Liver (tissue), 3 donors: ENCODE measurements around the gene CENPF.

Experiments used
- CTCF ChIP-seq: fragments of 150-350 bp; IDR thresholded peaks from 2 replicates; pipeline ENCODE4 v1.5.1; 2017; ENCODE audit warnings: improper control_type of control experiment, low read depth, low read length; ENCODE audit not compliant: missing input control
- FOXA1 ChIP-seq: IDR thresholded peaks from 2 replicates; pipeline ENCODE4 v1.6.1; 2016; ENCODE audit warnings: antibody characterized with exemption
- GABPA ChIP-seq, 2 donors: IDR thresholded peaks in 1 of 2; conservative IDR thresholded peaks in 1 of 2; 2 replicates each; pipeline ENCODE4 v1.6.1; 2016; ENCODE audit warnings: antibody characterized with exemption in 2 of 2, mild to moderate bottlenecking in 1 of 2, moderate library complexity in 1 of 2
- JUND ChIP-seq, 2 donors: IDR thresholded peaks; 2 replicates each; pipeline ENCODE4 v1.6.1; 2016; ENCODE audit warnings: antibody characterized with exemption in 2 of 2
- MAX ChIP-seq: IDR thresholded peaks from 2 replicates; pipeline ENCODE4 v1.6.1; 2016; ENCODE audit warnings: antibody characterized with exemption
- RAD21 ChIP-seq, 2 donors: IDR thresholded peaks; 2 replicates each; pipeline ENCODE4 v1.6.1; 2016; ENCODE audit warnings: antibody characterized with exemption in 2 of 2, mild to moderate bottlenecking in 2 of 2
- REST ChIP-seq: IDR thresholded peaks from 2 replicates; pipeline ENCODE4 v1.6.1; 2016; ENCODE audit warnings: antibody characterized with exemption, mild to moderate bottlenecking
- RXRA ChIP-seq, 2 donors: IDR thresholded peaks; 2 replicates each; pipeline ENCODE4 v1.6.1; 2017 to 2018; ENCODE audit warnings: antibody characterized with exemption in 2 of 2, mild to moderate bottlenecking in 1 of 2
- SP1 ChIP-seq: IDR thresholded peaks from 2 replicates; pipeline ENCODE4 v1.6.1; 2018; ENCODE audit warnings: antibody characterized with exemption, mild to moderate bottlenecking
- TAF1 ChIP-seq: conservative IDR thresholded peaks from 2 replicates; pipeline ENCODE4 v1.6.1; 2016; ENCODE audit warnings: antibody characterized with exemption, mild to moderate bottlenecking
- TF ChIP-seq, protein P1 (sequence below): IDR thresholded peaks from 2 replicates; pipeline ENCODE4 v1.6.1; 2016; ENCODE audit warnings: antibody characterized with exemption
- donor health status: healthy.
- donor health status: healthy.

DNA sequence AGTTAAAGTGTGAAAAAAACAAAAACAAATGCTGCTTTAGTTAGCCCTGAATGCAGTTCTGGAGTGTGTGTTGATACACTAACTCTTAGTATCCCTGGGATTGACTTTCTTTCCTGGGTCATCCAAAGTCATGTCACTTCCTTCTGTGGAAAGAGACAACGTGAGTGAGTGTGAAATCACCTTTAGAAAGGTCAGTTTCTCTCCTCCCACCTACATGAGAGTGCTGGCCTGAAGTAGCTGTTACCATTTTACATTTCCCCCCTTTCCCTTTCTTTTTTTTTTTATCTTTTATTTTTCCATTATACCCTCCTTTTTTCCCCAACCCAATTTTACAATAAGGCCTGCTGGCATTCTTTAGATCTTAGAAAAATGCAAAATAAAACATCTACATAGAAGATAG is 55.2 kb downstream of the CENPF start:
- TF ChIP-seq MAX (no peak), CTCF (no peak), RXRA (IDR thresholded peaks at IDR 0.05) (no peak), REST (no peak), SP1 (no peak), RAD21 (IDR thresholded peaks at IDR 0.05) (no peak), JUND (IDR thresholded peaks at IDR 0.05) (no peak), GABPA (IDR thresholded peaks at IDR 0.05 in 1 of 2, conservative IDR thresholded peaks at IDR 0.05 in 1 of 2) (no peak), TAF1 (no peak), FOXA1 (no peak)
- TF ChIP-seq, protein P1, sequence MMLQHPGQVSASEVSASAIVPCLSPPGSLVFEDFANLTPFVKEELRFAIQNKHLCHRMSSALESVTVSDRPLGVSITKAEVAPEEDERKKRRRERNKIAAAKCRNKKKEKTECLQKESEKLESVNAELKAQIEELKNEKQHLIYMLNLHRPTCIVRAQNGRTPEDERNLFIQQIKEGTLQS: no peak
